Stimulated activated CD8-positive, alpha-beta memory T cell treated with anti-CD3 and anti-CD28 coated beads, Interleukin-4, amount 100 ng/mL, for 4 hours (primary cell): ENCODE data around the gene PTBP2.
"Not testable (repeated sequence)": the region's sequence is repeated elsewhere in the genome, so short reads cannot be mapped to it uniquely, and the experiment has no call there.

Experiments used
- DNase-seq, 2 donors: peaks; one replicate each; pipeline ENCODE4 v3.0.0-alpha.2; 2020; ENCODE audit warnings: low read depth in 2 of 2, low spot score in 1 of 2

PTBP2 gene

GRCh38 chr1:96730574-96731298 is 9.2 kb downstream of the PTBP2 start:
- DNase-seq: no peak

- no peak for DNase-seq
Observed at GRCh38 chr1:96741335-96741734, 19.8 kb downstream of the PTBP2 start.

GRCh38 chr1:96746440-96747420 is 25.1 kb downstream of the PTBP2 start:
- no peak for DNase-seq

- no peak for DNase-seq
Observed at GRCh38 chr1:96747565-96747964, 26.0 kb downstream of the PTBP2 start.

GRCh38 chr1:96748078-96748477 is 26.5 kb downstream of the PTBP2 start:
- no peak for DNase-seq

GRCh38 chr1:96749618-96750017 is 28.0 kb downstream of the PTBP2 start:
- no peak for DNase-seq

GRCh38 chr1:96752394-96752793 is 30.8 kb downstream of the PTBP2 start:
- DNase-seq: no peak

- no peak for DNase-seq
Observed at GRCh38 chr1:96756789-96757188, 35.2 kb downstream of the PTBP2 start.

- not testable (repeated sequence) for DNase-seq
Observed at GRCh38 chr1:96762586-96762985, 41.0 kb downstream of the PTBP2 start.

GRCh38 chr1:96763514-96763913 is 41.9 kb downstream of the PTBP2 start:
- no peak for DNase-seq

- no peak for DNase-seq
Observed at GRCh38 chr1:96764469-96764868, 42.9 kb downstream of the PTBP2 start.

GRCh38 chr1:96771847-96772246 is 50.3 kb downstream of the PTBP2 start:
- DNase-seq: no peak

GRCh38 chr1:96772349-96772748 is 50.8 kb downstream of the PTBP2 start:
- DNase-seq: no peak

- no peak for DNase-seq
Observed at GRCh38 chr1:96772972-96773371, 51.4 kb downstream of the PTBP2 start.

- DNase-seq: no peak
Observed at GRCh38 chr1:96782206-96782605, 60.6 kb downstream of the PTBP2 start.

GRCh38 chr1:96782856-96783255 is 61.3 kb downstream of the PTBP2 start:
- no peak for DNase-seq

GRCh38 chr1:96790599-96790998 is 69.0 kb downstream of the PTBP2 start:
- no peak for DNase-seq

GRCh38 chr1:96792220-96792619 is 70.6 kb downstream of the PTBP2 start:
- no peak for DNase-seq

- not testable (repeated sequence) for DNase-seq
Observed at GRCh38 chr1:96801696-96802095, 80.1 kb downstream of the PTBP2 start.

GRCh38 chr1:96804648-96805047 is 83.1 kb downstream of the PTBP2 start:
- no peak for DNase-seq

GRCh38 chr1:96808191-96808590 is 86.6 kb downstream of the PTBP2 start:
- DNase-seq: no peak

- DNase-seq: no peak
Observed at GRCh38 chr1:96815914-96816313, 94.3 kb downstream of the PTBP2 start.
